Adrenal gland (tissue), 12 donors: ENCODE data around the gene ZNF418. TPM values are rescaled to one million over a fixed set of nuclear protein-coding genes. Genes with fewer than 3 reads are reported as not detected.

Source experiments
- DNase-seq, 7 donors: peaks; one replicate each; pipeline ENCODE4 v3.0.0-alpha.2; 2019 to 2020
- H3K27ac ChIP-seq, 5 donors: fragments of 200-600 bp; sonication (generic) in 4 of 5; 1 replicate in 3 of 5; 2 replicates in 2 of 5; pipeline versions ENCODE4 v1.5.1 to v1.8.0; 2016 to 2020; ENCODE audit warnings: mild to moderate bottlenecking in 1 of 5
- H3K27me3 ChIP-seq: fragments of 200-600 bp; 2 replicates; pipeline ENCODE4 v1.8.0; 2021
- H3K36me3 ChIP-seq, 2 donors: fragments of 200-600 bp; replicated peaks in 1 of 2; 1 replicate in 1 of 2; 2 replicates in 1 of 2; pipeline versions ENCODE4 v1.5.1 to v1.8.0; 2018 to 2022
- H3K4me1 ChIP-seq, 2 donors: fragments of 200-600 bp; replicated peaks in 1 of 2; 1 replicate in 1 of 2; 2 replicates in 1 of 2; pipeline versions ENCODE4 v1.5.1 to v1.8.0; 2018 to 2021
- H3K4me3 ChIP-seq, 4 donors: fragments of 200-600 bp; sonication (generic) in 3 of 4; one replicate each; pipeline ENCODE4 v1.5.1; 2016 to 2018
- H3K9me3 ChIP-seq, 3 donors: fragments of 200-600 bp; sonication (generic) in 1 of 3; replicated peaks in 1 of 3; 1 replicate in 2 of 3; 2 replicates in 1 of 3; pipeline versions ENCODE4 v1.5.1 to v1.8.0; 2016 to 2021
- CTCF ChIP-seq, 6 experiments: fragments of 450-650 bp in 4 of 6; fragments of 200-600 bp in 2 of 6; sonication (generic) in 1 of 6; IDR thresholded peaks; 1 replicate in 5 of 6; 2 replicates in 1 of 6; pipeline versions ENCODE4 v1.5.1 to v1.8.0; 2016 to 2021; ENCODE audit warnings: antibody characterized with exemption in 6 of 6, mild to moderate bottlenecking in 2 of 6, moderate library complexity in 1 of 6
- POLR2A ChIP-seq, 2 donors: fragments of 450-650 bp; IDR thresholded peaks; one replicate each; pipeline ENCODE4 v1.6.1; 2017; ENCODE audit warnings: antibody characterized with exemption in 2 of 2, mild to moderate bottlenecking in 2 of 2, moderate library complexity in 1 of 2
- WGBS, 4 donors: extraction: QIAGEN DNeasy Blood & Tissue Kit in 2 of 4; methylation state at CpG; one replicate each; pipeline versions ENCODE4 v1.1.5 to v1.1.7; 2013 to 2017; 5-methylcytosine and 5-hydroxymethylcytosine counted together
- intact Hi-C, 2 donors: fragments of 100-400 bp; cut with DNase I; formaldehyde crosslinking; loops; one replicate each; pipeline versions ENCODE4 v1.14.1 to v1.15.0; 2022 to 2023
- polyA plus RNA-seq, 3 donors: library from polyadenylated mRNA; stranded (reverse); fragments of 200-250 nt in 2 of 3; fragments of 350-450 nt in 1 of 3; fragmentation: Illumina TruSeq in 1 of 3; extraction: RNeasy Lipid Tissue Mini Kit (QIAGEN cat#74804) in 1 of 3; gene quantifications; one replicate each; pipeline ENCODE4 v1.2.3, GENCODE V29; 2013 to 2014
- total RNA-seq, 9 donors: library from RNA; depleted of rRNA in 4 of 9; stranded (reverse); fragments of >200 nt in 4 of 9; fragments of 120-200 nt in 1 of 9; fragmentation: NEBNext Ultra II Directional in 1 of 9; extraction: Animal tissue kit (Norgen Biotek cat#: 25700) in 1 of 9; gene quantifications; one replicate each; pipeline versions ENCODE4 v1.1.0 to v1.2.4, GENCODE V29; 2013 to 2023
- donor health status: healthy with polysubstance abuse.
- donor health status: Bipolar disorder and iron deficiency.
- donor health status: DM: yes; HTN: yes; CAD: no.
- donor health status: DM: no; HTN: no; CAD: no.
- donor health status: DM: no; HTN: no; CAD: no.
- donor health status: DM: yes; HTN: yes; CAD: no.

The ZNF418 gene
- total and polyA plus RNA-seq, 12 donors, result 0.42 to 9.0 (median 4.6) TPM

DNA sequence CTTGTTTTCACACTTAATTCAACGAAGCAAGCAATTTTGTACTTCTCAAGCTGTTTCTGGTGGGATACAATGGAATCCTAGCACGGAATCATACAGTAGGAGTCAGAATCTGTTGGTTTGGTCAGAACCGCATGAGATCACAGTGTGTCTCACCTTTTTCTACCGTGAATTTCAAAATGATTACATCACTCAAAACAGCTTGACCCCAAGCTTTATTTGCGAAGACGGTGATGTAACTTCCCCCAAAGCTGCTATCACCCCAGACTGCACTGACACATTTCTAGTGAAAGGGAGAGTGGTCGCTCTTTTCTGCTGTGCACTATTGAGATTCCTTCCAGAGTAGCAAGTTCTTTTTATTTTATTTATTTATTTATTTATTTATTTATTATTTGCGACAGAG is 29.6 kb upstream of the ZNF418 start:
- intact Hi-C loops, result no loop called here
- no peaks in the 10 kb centered on the region for H3K4me1 ChIP-seq
- H3K27ac ChIP-seq, result no peak overlapping the region
- TF ChIP-seq CTCF (IDR thresholded peaks at IDR 0.05) (no peak), POLR2A (IDR thresholded peaks at IDR 0.05) (no peak)
- H3K9me3 ChIP-seq, result peaks cover 0 to 30% (median 0%) of the 10 kb centered on the region in 3 donors
- WGBS, 4 donors, result 83 to 96% (median 94%) methylated on average over 8 of the region's 8 CpGs
- H3K4me3 ChIP-seq, result no peak overlapping the region
- H3K27me3 ChIP-seq, result no peaks in the 10 kb centered on the region
- no peak for DNase-seq
- H3K36me3 ChIP-seq, result no peaks in the 10 kb centered on the region

DNA sequence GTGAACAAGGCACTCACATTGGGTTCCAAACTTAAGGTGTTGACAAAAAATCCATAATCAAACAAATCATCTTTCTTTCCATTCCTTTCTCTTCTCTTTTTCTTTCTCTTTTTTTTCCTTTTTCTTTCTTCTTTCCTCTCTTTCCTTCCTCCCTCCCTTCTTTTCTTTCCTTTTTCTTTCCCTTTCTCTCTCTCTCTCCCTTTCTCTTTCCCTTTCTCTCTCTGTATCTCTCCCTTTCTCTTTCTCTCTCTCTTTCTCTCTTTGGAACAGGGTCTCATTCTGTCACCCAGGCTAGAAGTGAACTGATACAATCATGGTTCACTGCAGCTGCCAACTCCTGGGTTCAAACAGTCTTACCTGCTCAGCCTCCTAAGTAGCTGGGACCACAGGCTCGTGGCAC is 26.6 kb upstream of the ZNF418 start:
- no peak for DNase-seq
- Histone ChIP-seq H3K27ac (no peak overlapping the region), H3K4me1 (no peaks in the 10 kb centered on the region), H3K4me3 (no peak overlapping the region), H3K9me3 (peaks cover 0 to 19% (median 0%) of the 10 kb centered on the region in 3 donors), H3K27me3 (no peaks in the 10 kb centered on the region), H3K36me3 (no peaks in the 10 kb centered on the region)
- TF ChIP-seq CTCF (IDR thresholded peaks at IDR 0.05) (no peak), POLR2A (IDR thresholded peaks at IDR 0.05) (no peak)
- 73 to 95% (median 81%) methylated on average over 1 of the region's 1 CpG for WGBS, 4 donors
- intact Hi-C loops, result no loop called here

- no peaks in the 10 kb centered on the region for H3K36me3 ChIP-seq
- DNase-seq, result no peak
- no peak for TF ChIP-seq POLR2A (IDR thresholded peaks at IDR 0.05)
- TF ChIP-seq CTCF (IDR thresholded peaks at IDR 0.05), result no peak
- no peaks in the 10 kb centered on the region for H3K4me1 ChIP-seq
- H3K27me3 ChIP-seq, result no peaks in the 10 kb centered on the region
- WGBS, 4 donors, result 79 to 90% (median 88%) methylated on average over 4 of the region's 4 CpGs
- H3K4me3 ChIP-seq, result no peak overlapping the region
- H3K9me3 ChIP-seq, result no peaks in the 10 kb centered on the region
- intact Hi-C loops, result no loop called here
- no peak overlapping the region for H3K27ac ChIP-seq
These were observed 19.8 kb upstream of the ZNF418 start for GRCh38 chr19:57954996-57955395.

- WGBS, 4 donors, result 90 to 97% (median 91%) methylated on average over 11 to 12 of the region's 12 CpGs
- peaks cover 7 to 8% of the 10 kb centered on the region in 2 donors for H3K4me1 ChIP-seq
These were observed 14.5 kb upstream of the ZNF418 start for GRCh38 chr19:57949702-57950101.

More at GRCh38 chr19:57949702-57950101, 14.5 kb upstream of the ZNF418 start:
- H3K27me3 ChIP-seq, result no peaks in the 10 kb centered on the region
- H3K9me3 ChIP-seq, result no peaks in the 10 kb centered on the region
- TF ChIP-seq POLR2A (IDR thresholded peaks at IDR 0.05) (no peak), CTCF (IDR thresholded peaks at IDR 0.05) (no peak)
- no peaks in the 10 kb centered on the region for H3K36me3 ChIP-seq
- no peak overlapping the region for H3K27ac ChIP-seq
- no peak overlapping the region for H3K4me3 ChIP-seq
- intact Hi-C loops, result no loop called here
- no peak for DNase-seq
